ENCODE data around the gene UBTD2. TPM values are rescaled to one million over a fixed set of nuclear protein-coding genes. Genes with fewer than 3 reads are reported as not detected.

UBTD2 gene
- total RNA-seq, 1 experiment from 2014 or later: 42.6 TPM

- Histone ChIP-seq H3K79me2 (ENCODE audit: insufficient read depth, low read length) (no peaks in the 10 kb centered on the region), H3K4me2 (ENCODE audit: insufficient read depth, insufficient read length, low read length) (no peak overlapping the region), H3K14ac (ENCODE audit: insufficient read depth, low read length) (no peak overlapping the region), H3K4ac (ENCODE audit: low read depth, low read length) (no peak overlapping the region), H3K18ac (ENCODE audit: insufficient read length, low read depth, low read length) (no peak overlapping the region), H3K4me1 (ENCODE audit: insufficient read depth, low read length) (no peaks in the 10 kb centered on the region), H3K27ac (ENCODE audit: insufficient read length, low read depth, low read length) (no peak overlapping the region), H4K91ac (ENCODE audit: insufficient read length, low read depth, low read length) (no peak overlapping the region), H3K23me2 (ENCODE audit: insufficient read length, low read depth, low read length, poor library complexity, severe bottlenecking) (no peaks in the 10 kb centered on the region), H2BK120ac (ENCODE audit: low read depth, low read length, poor library complexity, severe bottlenecking) (no peak overlapping the region), H2AK5ac (ENCODE audit: insufficient read length, low read length) (no peak overlapping the region), H2AFZ (ENCODE audit: low read length) (no peak overlapping the region), H3K56ac (ENCODE audit: insufficient read length, low read depth, low read length) (no peak overlapping the region), H4K8ac (replicated peaks; ENCODE audit: insufficient read length, low read depth, low read length) (no peak overlapping the region), H2BK12ac (ENCODE audit: insufficient read length, low read depth, low read length) (no peak overlapping the region), H4K5ac (ENCODE audit: insufficient read length, low read depth, low read length) (no peak overlapping the region), H4K20me1 (ENCODE audit: control insufficient read depth, insufficient read depth, insufficient read length) (no peaks in the 10 kb centered on the region), H3K27me3 (ENCODE audit: insufficient read depth, low read length) (no peaks in the 10 kb centered on the region), H3K79me1 (ENCODE audit: insufficient read depth, low read depth, low read length, poor library complexity, severe bottlenecking) (no peaks in the 10 kb centered on the region), H3K9ac (ENCODE audit: extremely low read depth, insufficient read length, low read length) (no peak overlapping the region), H3K9me3 (ENCODE audit: control insufficient read depth, low read depth, low read length) (no peaks in the 10 kb centered on the region), H3K23ac (ENCODE audit: insufficient read length, low read depth, low read length) (no peak overlapping the region), H2BK20ac (ENCODE audit: low read depth, low read length, poor library complexity, severe bottlenecking) (no peak overlapping the region), H2BK5ac (ENCODE audit: insufficient read length, low read length) (no peak overlapping the region), H2BK15ac (ENCODE audit: low read depth, low read length) (no peak overlapping the region), H3T11ph (ENCODE audit: low read length) (no peak overlapping the region)
- no peak overlapping the region for H3K4me3 Mint-ChIP-seq
- peaks cover 8% of the 10 kb centered on the region; the same call in 1 of the 2 replicates for H3K27me3 Mint-ChIP-seq (ENCODE audit: low read depth)
- no CpG with 5 or more reads among the region's 1 CpG for WGBS (ENCODE audit: extremely low coverage, insufficient read length, low lambda C conversion rate)
- no peak for DNase-seq
- H3K9me3 Mint-ChIP-seq: peaks cover 0 to 2% of the 10 kb centered on the region in 2 experiments; a peak in 1 of 5 replicates
- H3K27ac Mint-ChIP-seq: no peak overlapping the region
- H3K36me3 Mint-ChIP-seq (ENCODE audit: insufficient read depth in 1 of 3, low read depth in 3 of 3): no peaks in the 10 kb centered on the region
- H3K4me1 Mint-ChIP-seq: peaks cover 0 to 8% of the 10 kb centered on the region in 2 experiments; a peak in 2 of 4 replicates
- no peak for TF ChIP-seq CTCF (conservative IDR thresholded peaks at IDR 0.05)
Measured at GRCh38 chr5:172312286-172312685, 28.7 kb upstream of the UBTD2 start.
